NCI-H2227 treated with DMSO at 0.1 percent for 48 hours (cell line): ENCODE measurements around the gene ALOX12B.

Experiments used
- DNase-seq: peaks from one replicate; lab custom pipeline; 2025; lab: John Stamatoyannopoulos, UW

Gene ALOX12B

DNA sequence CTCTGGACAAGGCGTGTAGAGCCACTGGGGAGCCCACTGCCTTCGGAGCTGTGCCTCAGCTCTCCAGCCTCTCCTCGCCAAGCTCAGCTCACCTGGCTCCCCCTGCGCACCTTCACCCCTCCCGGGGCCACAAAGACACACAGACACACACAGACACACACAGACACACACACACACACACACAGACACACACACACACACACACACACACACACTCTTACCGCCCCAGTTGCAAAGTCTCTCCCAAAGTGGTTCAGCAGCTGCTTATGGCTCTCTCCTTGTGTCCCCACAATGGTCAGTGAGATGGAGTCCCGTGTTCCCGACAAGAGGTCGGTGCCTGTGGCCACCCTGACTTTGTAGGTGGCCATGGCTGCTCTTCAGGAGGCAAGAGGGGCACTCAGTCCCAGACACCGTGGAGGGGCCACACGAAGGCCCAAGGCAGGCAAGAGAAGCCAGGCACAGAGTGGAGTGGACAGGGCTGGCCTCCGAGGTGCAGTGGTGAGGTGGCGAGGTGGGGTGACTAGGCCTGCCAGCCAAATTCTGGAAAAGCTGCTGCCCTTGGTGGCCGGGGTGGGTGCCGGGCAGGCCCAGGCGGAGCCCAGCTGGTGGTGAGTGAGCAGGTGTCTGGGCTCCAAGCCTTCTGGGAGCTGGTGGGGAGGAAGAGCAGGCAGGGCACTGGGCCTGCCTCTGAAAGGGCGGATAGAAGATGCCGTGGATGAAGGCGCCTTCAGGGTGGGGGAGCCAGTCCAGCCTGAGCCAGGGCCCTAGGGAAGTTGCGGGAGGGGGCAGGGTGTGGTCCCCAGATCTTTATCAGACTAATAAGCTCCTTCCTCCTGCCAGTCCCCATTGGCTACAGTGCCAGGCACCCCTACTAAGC, at the start of gene ALOX12B:
ALOX12B (minus strand) TSS at position 642 of the 877 bp plus-strand sequence; CDS start at position 368, 274 bp downstream.
- no peak for DNase-seq

DNA sequence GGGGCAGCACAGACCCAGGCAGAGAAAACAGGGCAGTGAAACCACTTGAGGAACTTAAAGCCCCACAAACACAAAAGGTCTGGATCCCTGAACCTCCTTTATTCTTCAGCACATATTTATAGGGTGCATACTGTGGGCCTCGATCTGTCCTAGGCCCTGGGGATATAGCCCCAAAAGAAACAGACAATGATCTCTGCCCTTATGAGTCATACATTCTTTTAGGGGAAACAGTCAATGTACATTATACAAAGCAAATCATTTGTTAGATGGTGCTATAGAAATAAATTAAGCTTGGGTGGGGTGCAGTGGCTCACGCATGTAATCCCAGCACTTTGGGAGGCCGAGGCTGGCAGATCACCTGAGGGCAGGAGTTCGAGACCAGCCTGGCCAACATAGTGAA, 46.4 kb upstream of the ALOX12B start:
- DNase-seq = no peak

DNA sequence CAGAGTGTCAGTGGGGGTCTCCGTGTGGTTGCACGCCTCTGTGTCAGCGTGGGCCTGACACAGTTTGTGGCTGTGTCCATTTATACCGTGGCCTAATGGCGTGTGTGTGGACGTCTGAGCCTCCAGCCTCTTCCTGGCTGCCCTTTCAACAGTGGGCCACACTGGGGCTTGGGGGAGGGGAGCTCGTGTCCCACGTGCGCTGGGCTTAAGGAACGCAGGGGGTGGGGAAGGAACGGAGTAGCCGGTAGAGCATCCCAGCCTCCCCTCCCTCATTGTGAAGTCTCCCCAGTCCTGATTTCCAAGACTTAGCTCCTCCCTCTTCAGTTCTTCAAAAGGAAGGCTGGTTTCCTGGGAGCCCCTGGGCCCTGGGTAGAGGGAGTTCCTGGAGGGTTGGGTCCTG, 45.9 kb upstream of the ALOX12B start:
- DNase-seq = no peak

DNA sequence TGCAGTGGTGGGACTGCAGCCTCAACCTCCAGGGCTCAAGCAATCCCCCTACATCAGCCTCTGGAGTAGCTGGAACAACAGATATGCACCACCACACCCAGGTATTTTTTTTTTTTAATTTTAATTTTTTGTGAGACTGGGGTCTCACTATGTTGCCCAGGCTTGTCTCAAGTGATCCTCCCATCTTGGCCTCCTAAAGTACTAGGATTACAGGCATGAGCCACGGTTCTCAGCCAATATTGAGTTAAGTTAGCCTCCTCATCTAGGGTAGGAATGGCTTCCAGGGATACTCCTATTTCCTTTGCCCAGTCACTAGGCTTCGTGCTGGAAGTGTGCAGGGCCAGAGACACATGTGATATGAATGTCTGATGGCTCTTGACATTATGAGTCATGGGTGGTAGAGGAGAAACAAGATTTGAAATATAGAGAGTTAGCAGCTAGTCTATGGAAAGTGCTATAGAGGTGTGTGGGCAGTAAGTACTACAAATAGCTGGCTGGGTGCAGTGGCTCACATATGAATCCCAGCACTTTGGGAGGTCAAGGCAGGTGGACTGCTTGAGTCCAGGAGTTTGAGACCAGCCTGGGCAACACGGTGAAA, 44.4 kb upstream of the ALOX12B start:
- no peak for DNase-seq

DNA sequence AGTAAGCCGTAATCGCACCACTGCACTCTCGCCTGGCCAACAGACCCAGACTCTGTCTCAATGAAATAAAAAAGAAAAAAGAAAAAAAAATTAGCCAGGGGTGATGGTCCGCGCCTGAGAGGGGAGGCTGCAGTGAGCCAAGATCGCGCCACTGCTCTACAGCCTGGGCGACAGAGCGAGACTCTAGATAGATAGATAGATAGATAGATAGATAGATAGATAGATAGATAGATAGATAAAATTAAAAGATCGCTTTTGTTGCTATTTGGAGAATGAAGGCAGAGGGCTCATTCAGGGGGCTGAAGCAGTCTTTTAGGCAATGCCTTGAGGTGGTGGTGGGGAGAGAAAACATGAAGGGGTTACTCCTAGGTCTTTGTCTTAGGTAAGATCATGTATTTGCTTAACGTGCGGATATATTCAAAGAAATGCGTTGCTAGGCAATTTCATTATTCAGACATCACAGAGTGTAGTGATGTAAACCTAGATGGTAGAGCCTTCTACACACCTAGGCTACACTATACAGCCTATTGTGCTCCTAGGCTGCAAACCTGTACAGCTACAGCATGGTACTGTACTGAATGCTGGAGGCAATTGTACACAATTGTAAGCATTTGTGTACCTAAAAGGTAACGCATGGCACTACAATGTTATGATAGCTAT, 40.7 kb upstream of the ALOX12B start:
- DNase-seq = no peak

DNA sequence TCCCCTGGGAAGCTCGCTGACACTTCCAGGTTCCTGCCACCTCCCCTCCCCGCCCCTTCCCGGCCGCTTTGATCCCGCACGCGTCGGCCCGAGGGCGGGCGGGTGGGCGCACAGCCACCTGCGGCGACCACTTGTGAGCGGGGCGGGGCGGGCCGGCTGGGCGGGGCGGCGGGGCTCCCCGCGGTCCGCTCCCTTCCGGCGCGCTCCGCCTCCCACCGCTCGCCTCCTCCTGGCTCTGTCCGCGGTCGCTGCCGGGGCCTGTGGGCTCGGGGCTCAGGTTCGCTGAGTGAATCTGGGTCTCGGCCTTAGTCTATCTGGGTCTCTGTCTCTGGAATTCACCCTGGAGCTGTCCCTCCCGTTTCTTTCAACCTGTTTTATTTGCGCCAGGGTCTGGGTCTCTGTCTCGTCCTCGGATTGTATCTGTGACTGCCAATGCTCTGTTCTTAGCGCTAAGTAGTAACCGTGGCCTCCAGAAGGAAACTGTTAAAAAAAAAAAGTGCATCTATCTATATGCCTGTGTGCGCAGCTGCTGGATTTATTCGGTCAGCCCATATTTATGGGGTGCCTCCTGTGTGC, 39.1 kb upstream of the ALOX12B start:
- DNase-seq = peak; percentile 27

DNA sequence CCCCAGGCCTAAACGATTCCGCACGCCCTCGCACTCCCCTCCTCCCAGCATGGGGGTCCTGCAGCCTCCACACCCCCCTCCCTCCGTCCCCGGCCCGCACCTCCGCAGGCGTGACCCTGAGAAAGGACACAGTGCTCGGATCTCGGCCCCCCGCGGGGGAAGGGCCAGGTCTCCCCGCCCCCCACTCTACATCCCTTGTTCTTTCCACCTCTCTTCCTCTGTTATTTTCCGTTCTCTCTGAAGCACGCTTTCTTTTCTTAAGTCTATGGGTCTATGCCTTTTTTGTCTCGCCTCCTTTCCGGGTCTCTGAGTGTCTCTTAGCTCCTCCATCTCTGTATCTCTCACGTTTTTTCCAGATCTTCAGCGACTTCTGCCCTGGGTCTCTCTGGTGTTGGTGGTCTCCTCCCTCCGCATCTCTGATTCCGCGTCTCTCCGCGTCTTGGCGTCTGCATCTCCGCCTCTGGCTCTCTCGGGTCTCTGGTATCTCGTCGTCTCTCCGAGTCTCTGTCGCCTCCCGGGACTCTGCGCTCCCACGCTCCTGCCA, 38.5 kb upstream of the ALOX12B start:
- DNase-seq = peak; percentile 56

DNA sequence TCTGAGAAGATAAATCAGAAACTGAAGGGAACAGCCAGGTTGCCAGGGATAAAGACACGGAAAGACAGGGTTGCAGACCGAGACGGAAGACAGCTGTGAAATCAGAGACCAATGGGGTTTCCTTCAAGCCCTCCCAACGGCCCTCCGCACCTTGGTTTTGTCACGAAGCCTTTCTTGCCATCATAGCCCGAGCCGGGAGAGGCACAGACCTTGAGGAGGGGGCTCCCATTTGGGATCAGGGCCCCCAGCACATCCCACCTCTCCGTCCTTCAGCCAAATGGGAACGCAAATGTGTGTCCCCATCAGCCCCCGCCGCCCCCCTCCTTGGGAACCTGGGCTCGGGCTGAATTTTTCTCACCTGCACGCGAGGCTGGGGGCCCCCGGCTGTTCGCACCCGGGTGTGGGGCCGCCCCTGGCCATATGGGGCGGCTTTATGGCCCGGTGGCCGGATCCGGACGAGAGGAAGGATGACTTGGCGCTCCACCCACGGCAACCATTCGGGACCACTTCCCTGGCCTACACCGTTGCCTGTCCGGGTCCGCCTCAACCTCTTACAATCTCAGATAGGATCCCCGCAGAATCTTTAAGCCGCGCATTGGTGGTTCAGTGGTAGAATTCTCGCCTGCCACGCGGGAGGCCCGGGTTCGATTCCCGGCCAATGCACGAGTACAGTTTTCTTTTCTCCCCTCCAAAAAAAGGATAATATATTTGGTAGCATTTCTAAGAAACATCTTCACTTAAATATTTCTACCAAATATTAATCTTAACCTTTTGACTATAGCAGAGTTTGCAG, 37.8 kb upstream of the ALOX12B start:
- DNase-seq = peak; percentile 65

DNA sequence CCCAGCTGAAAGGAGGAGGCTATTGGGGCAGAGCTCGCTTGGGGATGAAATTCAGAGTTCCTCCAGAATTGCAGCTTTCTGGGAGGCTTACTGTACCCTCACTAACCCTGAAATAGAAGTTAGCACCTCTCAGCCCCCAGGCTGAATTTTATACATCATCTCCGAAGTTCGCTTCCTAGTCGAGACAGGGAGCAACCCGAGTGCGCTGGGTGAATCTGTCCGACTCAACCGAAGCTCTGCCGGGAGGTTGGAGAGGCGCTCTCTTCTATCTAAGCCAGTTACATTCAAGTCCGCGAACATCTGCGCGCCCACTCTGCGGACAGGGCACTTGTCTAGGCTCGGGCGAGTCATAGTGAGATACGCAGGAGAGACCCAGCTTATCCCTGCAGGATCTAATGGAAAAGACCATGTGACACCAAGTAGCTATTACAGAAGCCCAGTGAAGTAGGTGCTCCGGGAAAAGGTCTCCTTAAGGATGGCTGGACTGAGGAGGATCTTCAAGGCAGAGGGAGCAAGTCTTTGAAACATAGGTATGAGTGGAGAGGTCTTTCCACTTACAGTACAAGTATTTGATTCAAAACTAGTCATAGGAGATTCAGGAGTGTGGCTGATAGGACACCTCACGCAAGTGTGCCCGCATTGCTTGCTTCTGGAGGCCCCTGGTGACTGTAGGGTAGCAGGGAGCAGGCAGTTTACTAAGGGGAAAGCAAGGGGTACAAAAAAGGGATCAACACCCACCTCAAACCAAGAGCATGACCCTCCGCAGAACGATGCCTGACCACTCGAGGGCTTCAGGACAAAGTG, 37.0 kb upstream of the ALOX12B start:
- DNase-seq = no peak

DNA sequence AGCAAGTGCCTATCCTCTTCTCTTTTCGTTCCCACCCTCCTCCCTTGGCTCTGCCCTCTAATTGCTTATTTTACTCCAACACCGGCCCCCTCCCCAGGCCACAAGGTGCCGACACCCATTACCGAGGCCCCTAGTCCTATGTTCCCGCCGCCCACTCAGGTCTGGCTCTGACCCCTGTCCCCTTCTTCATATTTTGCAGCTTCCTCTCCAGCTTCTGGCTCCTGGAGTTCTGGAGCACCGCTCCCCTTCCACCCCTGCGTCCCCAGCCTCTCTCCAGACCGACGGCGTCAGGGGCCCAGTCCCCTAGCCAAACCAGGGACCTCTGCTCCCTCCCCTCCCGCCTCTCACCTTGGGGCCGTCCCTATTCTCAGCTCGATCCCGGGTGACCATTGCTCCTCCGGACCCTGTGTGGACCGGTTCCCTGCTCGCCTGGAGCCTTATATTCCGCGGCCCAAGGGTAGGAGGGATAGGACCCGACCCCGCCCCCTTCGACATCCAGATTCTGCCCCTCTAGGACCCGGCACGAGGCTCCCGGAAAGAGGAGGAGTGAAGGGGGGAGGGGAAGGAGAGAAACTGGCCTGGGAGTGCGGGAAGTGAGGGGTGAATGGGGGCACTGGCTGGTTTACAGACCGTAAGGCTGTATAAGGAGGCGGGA, 36.3 kb upstream of the ALOX12B start, which contains the start of gene HES7:
HES7 (minus strand) TSS at position 412 of the 655 bp plus-strand sequence; CDS start at position 390, 22 bp downstream.
- no peak for DNase-seq

DNA sequence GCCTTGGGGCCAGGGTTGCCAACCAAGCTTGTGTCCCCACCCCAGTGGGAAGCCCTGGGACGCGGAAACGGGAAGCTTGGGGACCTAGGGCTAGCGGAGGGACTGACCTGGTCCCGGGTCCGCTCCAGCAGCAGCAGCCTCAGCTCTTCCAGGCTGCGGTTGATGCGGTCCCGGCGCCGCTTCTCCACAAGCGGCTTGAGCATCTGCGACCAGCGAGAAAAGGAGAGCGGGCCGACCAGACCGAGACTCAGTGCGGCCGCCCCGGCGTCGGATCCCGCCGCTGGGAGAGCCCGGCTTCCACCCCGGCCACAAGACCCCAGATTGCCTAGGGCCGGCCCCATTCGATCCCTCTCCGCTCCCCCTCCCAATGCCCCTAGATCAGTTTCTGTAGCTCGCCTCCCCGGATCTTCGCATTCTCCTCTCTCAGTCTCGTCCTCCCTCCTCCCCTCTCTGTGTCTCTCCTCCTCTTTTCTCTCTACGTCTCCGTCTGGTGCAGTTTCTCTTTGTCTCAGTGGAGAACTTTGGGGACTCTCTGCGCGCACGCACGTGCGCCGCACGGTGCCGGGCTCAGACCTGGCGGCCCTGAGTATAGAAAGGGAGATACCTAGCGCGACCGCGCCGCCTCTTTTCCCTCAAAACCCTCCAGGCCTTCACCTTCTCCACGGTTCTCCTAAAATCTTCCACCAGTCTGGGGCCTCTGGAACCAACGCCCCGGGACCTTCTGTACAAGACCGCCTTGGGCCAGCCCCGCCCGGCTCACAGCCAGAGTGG, 35.6 kb upstream of the ALOX12B start:
- DNase-seq = no peak

DNA sequence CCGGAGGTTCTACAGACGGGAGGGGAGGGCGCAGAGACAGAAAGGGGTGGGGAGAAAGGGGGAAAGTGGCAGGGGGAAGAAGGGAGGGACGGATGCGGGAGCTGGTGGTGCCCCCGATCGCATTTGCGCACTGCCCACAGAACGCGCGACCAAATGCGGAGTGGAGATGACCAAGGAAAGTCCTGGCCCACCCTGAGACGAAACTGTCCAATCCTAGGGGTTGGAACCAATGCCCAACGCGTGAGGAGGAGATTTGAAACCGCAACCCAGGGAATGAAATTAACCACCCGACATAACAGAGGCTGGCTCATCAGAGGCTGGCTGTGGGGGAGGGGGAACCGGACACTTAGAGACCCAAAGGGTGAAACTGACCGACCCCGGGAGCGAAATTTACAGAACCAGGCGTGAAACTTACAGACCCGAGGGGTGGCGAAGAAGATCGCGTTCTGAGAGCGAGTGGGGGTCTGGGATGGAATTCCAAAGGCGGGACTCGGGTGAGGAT, 35.0 kb upstream of the ALOX12B start:
- no peak for DNase-seq

DNA sequence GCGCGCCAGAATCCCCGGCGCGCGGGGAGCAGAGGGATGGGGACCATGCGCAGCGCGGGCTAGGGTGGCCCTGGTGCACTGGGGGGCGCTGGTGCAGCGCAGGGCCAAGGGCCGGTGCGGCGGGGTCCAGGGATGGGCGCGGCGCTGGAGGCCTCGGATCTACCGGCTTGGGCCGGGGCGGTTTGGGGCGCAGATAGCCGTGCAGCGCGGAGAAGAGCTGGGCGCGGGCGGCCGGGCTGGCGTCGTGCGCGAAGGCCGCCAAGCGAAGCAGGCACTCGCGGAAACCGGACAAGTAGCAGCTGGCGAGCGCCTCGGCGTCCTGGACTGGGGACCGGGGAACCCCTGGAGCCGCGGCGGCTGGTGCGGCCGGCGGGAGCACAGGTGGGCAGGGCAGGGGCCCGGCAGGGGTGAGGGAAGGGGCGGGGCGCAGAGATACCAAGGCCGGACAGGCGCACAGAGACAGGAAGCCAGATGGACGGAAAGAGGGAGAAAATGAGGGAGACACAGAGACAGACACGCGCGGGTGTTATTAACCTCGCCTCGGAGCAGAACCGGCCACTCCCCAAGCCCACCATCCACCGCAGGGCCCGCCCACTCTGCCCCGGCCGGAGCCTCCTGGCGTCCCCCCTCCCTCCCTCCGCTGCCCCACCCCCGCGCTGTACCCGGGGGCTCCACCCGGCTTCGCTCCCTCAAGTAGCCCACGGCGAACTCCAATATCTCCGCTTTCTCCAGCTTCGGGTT, 34.3 kb upstream of the ALOX12B start:
- DNase-seq = no peak

DNA sequence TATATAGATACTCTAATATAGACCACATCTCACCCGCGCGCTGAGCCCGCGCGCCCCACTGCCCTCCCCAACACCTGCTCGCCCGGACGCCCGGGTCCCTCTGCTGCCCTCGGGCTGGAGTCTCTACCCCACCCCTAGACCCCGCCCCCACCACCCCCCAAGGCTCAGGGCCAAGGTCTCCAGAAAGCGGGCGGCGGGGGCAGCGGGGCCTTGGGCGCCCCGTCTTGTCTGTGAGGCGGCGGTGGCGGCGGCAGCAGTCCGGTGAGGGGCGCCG, 33.8 kb upstream of the ALOX12B start:
- no peak for DNase-seq

DNA sequence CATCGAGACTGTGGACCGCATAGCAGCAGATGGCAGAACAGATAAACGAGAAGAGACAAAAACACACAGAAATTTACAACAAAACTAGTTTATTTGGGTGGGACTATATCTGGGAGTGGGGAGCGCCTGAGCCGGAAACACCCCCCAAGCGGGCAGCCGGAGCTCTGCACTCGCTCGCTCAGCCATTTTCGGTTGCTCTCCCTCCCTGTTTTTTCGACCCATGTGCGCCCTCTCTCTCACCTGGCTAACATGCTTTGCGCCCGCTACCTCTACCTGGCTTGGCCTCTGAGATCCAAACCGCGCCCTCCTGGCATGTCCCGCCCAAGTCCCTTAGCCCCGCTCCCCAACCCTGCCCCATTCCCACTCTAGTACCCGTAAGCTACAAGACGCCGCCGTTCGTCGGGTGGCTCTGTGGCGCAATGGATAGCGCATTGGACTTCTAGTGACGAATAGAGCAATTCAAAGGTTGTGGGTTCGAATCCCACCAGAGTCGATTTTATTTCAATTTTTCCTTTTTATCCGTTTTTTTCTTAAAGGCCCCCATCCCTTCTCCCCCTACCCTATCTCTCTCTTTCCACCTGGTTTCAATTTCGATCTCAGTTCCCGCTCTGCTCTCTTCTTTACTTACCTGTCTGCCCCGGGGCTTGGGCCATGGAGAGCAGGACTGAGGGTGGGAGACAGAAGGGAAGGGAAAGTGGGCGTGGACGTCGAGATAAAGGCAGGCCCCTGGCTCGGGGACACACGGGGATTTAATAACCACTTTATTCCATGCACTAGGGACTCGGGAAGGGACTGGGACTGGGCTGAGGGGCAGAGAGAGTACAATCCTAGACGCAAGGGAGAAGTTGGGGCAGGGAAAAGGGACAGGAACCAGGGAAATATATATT, 33.2 kb upstream of the ALOX12B start:
- DNase-seq = peak; percentile 55

DNA sequence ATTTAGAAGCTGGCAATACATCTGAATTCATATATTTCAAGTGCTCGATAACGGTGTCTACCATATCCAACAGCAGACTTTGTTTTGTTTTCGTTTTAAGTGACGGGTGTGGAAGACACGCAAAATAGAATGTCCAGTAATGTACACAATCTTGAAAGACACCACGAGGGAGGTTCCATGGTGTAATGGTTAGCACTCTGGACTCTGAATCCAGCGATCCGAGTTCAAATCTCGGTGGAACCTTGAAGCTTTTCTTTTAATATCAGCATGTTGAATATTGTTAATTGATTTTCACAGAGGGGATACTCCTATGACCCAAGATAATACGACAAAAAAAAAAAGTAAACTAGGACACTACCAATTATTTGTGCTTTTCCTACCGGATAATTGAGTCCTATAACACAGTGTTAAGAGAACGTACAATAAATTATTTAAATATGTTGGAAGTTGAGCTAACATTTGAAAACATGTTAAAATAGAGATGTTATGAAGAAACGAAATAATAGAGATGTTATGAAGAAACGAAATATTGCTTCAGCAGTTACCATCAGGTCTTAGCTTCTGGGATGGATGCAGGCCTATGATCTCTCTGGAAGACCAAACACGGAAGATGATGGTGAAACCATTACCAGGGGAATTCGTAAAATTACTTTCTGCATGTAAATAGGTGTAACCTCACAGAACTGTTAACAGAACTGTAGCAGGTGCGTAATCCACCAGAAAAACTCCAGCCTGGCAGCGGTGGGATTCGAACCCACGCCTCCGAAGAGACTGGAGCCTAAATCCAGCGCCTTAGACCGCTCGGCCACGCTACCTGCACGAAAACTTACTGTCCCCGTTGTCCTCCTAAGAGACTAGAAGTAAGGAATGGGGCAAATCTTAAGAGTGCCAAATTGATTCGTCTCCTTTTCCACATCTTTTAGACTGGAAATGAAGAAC, 32.3 kb upstream of the ALOX12B start:
- DNase-seq = peak; percentile 84
